Eye (tissue), 1 donor: Measurements from ENCODE around the gene SPSB4.

ENCODE experiments used
- DNase-seq: peaks from one replicate; pipeline ENCODE4 v3.0.0-alpha.2; 2015

The SPSB4 gene

GRCh38 chr3:141170678-141171295 is 119.6 kb downstream of the SPSB4 start:
- DNase-seq = no peak

- DNase-seq = no peak
Observed at GRCh38 chr3:141174674-141175073, 123.5 kb downstream of the SPSB4 start.

GRCh38 chr3:141176775-141177174 is 125.6 kb downstream of the SPSB4 start:
- no peak for DNase-seq

- DNase-seq = peak; percentile 60
Observed at GRCh38 chr3:141178026-141178425, 126.9 kb downstream of the SPSB4 start.

GRCh38 chr3:141178551-141178950 is 127.4 kb downstream of the SPSB4 start:
- no peak for DNase-seq

GRCh38 chr3:141179983-141180382 is 128.8 kb downstream of the SPSB4 start:
- no peak for DNase-seq

- DNase-seq = no peak
Observed at GRCh38 chr3:141181196-141181595, 130.0 kb downstream of the SPSB4 start.

GRCh38 chr3:141181819-141182218 is 130.7 kb downstream of the SPSB4 start:
- no peak for DNase-seq

GRCh38 chr3:141183606-141184005 is 132.5 kb downstream of the SPSB4 start:
- DNase-seq = no peak

GRCh38 chr3:141184430-141184829 is 133.3 kb downstream of the SPSB4 start:
- DNase-seq = no peak

- no peak for DNase-seq
Observed at GRCh38 chr3:141191097-141191749, 140.1 kb downstream of the SPSB4 start.

- DNase-seq = peak; percentile 100
Observed at GRCh38 chr3:141192345-141192744, 141.2 kb downstream of the SPSB4 start.

- DNase-seq = no peak
Observed at GRCh38 chr3:141193066-141193830, 142.1 kb downstream of the SPSB4 start.
